Sigmoid colon (tissue), 4 donors: ENCODE measurements around the gene SLFN12L.

Source experiments
- CTCF ChIP-seq, 4 experiments: fragments of 450-650 bp in 3 of 4; fragments of 200-600 bp in 1 of 4; IDR thresholded peaks; one replicate each; pipeline ENCODE4 v1.5.1; 2016 to 2019; ENCODE audit warnings: antibody characterized with exemption in 4 of 4, mild to moderate bottlenecking in 3 of 4, moderate library complexity in 2 of 4
- EP300 ChIP-seq, 4 donors: sonication (generic); formaldehyde crosslinking; IDR thresholded peaks; one replicate each; pipeline ENCODE4 v1.6.1; 2017; ENCODE audit warnings: antibody characterized with exemption in 4 of 4
- POLR2A ChIP-seq, 2 donors: fragments of 450-650 bp; IDR thresholded peaks; one replicate each; pipeline ENCODE4 v1.6.1; 2016; ENCODE audit warnings: antibody characterized with exemption in 2 of 2, mild to moderate bottlenecking in 2 of 2, moderate library complexity in 2 of 2
- POLR2AphosphoS5 ChIP-seq, 4 donors: sonication (generic); formaldehyde crosslinking; IDR thresholded peaks; one replicate each; pipeline ENCODE4 v1.6.1; 2017; ENCODE audit warnings: antibody characterized with exemption in 4 of 4

- TF ChIP-seq CTCF (IDR thresholded peaks at IDR 0.05) (no peak), POLR2AphosphoS5 (IDR thresholded peaks at IDR 0.05) (no peak), POLR2A (IDR thresholded peaks at IDR 0.05) (no peak), EP300 (IDR thresholded peaks at IDR 0.05) (no peak)
These were observed 69.7 kb downstream of the SLFN12L start for GRCh38 chr17:35467824-35468223.
